Measurements from ENCODE around the gene EXOC2. TPM values are rescaled to one million over a fixed set of nuclear protein-coding genes. Genes with fewer than 3 reads are reported as not detected.

Gene EXOC2
- polyA plus RNA-seq, 1 experiment = 16.0 TPM

- no peak overlapping the region for H3K4me3 ChIP-seq (ENCODE audit: low read depth, low read length)
- POLR2A ChIA-PET = no interaction called here
- no peak for TF ChIP-seq CTCF (IDR thresholded peaks at IDR 0.05; ENCODE audit: insufficient read depth, low read depth, low read length)
- no peaks in the 10 kb centered on the region for H3K36me3 ChIP-seq (ENCODE audit: control insufficient read depth, insufficient read depth, low read length)
- CTCF ChIA-PET = no interaction called here
- no peak for DNase-seq (ENCODE audit: low read depth)
- H3K27me3 ChIP-seq (ENCODE audit: control insufficient read depth, insufficient read depth, low read length) = no peaks in the 10 kb centered on the region; the same call in 1 of the 2 replicates
Measured at GRCh38 chr6:456887-457286, 236.1 kb downstream of the EXOC2 start.

- ChIA-PET CTCF (no interaction called here), POLR2A (no interaction called here)
- no peak for DNase-seq (ENCODE audit: low read depth)
- Histone ChIP-seq H3K27me3 (ENCODE audit: control insufficient read depth, insufficient read depth, low read length) (no peaks in the 10 kb centered on the region; the same call in 1 of the 2 replicates), H3K36me3 (ENCODE audit: control insufficient read depth, insufficient read depth, low read length) (no peaks in the 10 kb centered on the region), H3K4me3 (ENCODE audit: low read depth, low read length) (no peak overlapping the region)
- TF ChIP-seq CTCF (IDR thresholded peaks at IDR 0.05; ENCODE audit: insufficient read depth, low read depth, low read length) = no peak
Measured at GRCh38 chr6:456358-456867, 236.5 kb downstream of the EXOC2 start.

- Histone ChIP-seq H3K4me3 (ENCODE audit: low read depth, low read length) (no peak overlapping the region), H3K27me3 (ENCODE audit: control insufficient read depth, insufficient read depth, low read length) (no peaks in the 10 kb centered on the region; the same call in 1 of the 2 replicates), H3K36me3 (ENCODE audit: control insufficient read depth, insufficient read depth, low read length) (no peaks in the 10 kb centered on the region)
- TF ChIP-seq CTCF (IDR thresholded peaks at IDR 0.05; ENCODE audit: insufficient read depth, low read depth, low read length) = no peak
- no peak for DNase-seq (ENCODE audit: low read depth)
- POLR2A ChIA-PET = no interaction called here
- CTCF ChIA-PET = no interaction called here
Measured at GRCh38 chr6:455835-456234, 237.1 kb downstream of the EXOC2 start.

- no peak for TF ChIP-seq CTCF (IDR thresholded peaks at IDR 0.05; ENCODE audit: insufficient read depth, low read depth, low read length)
- no peak overlapping the region for H3K4me3 ChIP-seq (ENCODE audit: low read depth, low read length)
- no peaks in the 10 kb centered on the region; the same call in 1 of the 2 replicates for H3K27me3 ChIP-seq (ENCODE audit: control insufficient read depth, insufficient read depth, low read length)
- H3K36me3 ChIP-seq (ENCODE audit: control insufficient read depth, insufficient read depth, low read length) = no peaks in the 10 kb centered on the region
- CTCF ChIA-PET = no interaction called here
- DNase-seq (ENCODE audit: low read depth) = no peak
- POLR2A ChIA-PET = no interaction called here
Measured at GRCh38 chr6:455006-455585, 237.8 kb downstream of the EXOC2 start.

GRCh38 chr6:454148-454991 is 238.6 kb downstream of the EXOC2 start:
- Histone ChIP-seq H3K4me3 (ENCODE audit: low read depth, low read length) (no peak overlapping the region), H3K36me3 (ENCODE audit: control insufficient read depth, insufficient read depth, low read length) (no peaks in the 10 kb centered on the region), H3K27me3 (ENCODE audit: control insufficient read depth, insufficient read depth, low read length) (no peaks in the 10 kb centered on the region; the same call in 1 of the 2 replicates)
- ChIA-PET POLR2A (no interaction called here), CTCF (no interaction called here)
- TF ChIP-seq CTCF (IDR thresholded peaks at IDR 0.05; ENCODE audit: insufficient read depth, low read depth, low read length) = no peak
- no peak for DNase-seq (ENCODE audit: low read depth)
